Transverse colon (tissue), 3 donors: ENCODE measurements around the gene MEP1A.
"Not testable (repeated sequence)": the region's sequence is repeated elsewhere in the genome, so short reads cannot be mapped to it uniquely, and the experiment has no call there.

ENCODE experiments used
- EP300 ChIP-seq: sonication (generic); formaldehyde crosslinking; IDR thresholded peaks from one replicate; pipeline ENCODE4 v1.6.1; 2017; ENCODE audit warnings: antibody characterized with exemption, low read depth
- POLR2A ChIP-seq: fragments of 450-650 bp; IDR thresholded peaks from one replicate; pipeline ENCODE4 v1.6.1; 2016; ENCODE audit warnings: antibody characterized with exemption, mild to moderate bottlenecking, moderate library complexity
- TF ChIP-seq, protein P1 (sequence below), 5 experiments: fragments of 200-600 bp in 3 of 5; fragments of 450-650 bp in 2 of 5; sonication (generic) in 3 of 5; IDR thresholded peaks; 1 replicate in 2 of 5; 2 replicates in 3 of 5; pipeline ENCODE4 v1.5.1; 2016 to 2017; ENCODE audit warnings: antibody characterized with exemption in 5 of 5, inconsistent platforms in 3 of 5, mild to moderate bottlenecking in 2 of 5, moderate library complexity in 1 of 5

DNA sequence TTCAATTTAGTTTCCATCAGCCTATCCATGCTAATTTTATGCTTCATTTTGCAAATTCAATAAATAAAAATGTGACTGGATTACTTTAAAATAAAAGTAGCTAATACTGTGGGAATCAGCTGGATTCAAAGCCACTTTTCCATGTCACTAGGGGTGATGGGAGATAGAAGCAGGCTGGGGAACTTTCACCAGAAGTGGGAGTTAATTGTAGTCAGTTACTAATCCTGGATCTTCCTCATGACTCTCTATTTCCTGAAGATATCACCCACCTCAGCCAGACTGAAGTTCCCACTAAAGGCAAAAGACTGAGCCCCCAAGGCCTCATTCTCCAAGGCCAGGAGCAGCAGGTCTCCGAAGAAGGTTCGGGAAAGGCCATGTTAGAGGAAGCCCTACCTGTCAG is 41.8 kb downstream of the MEP1A start:
- TF ChIP-seq, protein P1, sequence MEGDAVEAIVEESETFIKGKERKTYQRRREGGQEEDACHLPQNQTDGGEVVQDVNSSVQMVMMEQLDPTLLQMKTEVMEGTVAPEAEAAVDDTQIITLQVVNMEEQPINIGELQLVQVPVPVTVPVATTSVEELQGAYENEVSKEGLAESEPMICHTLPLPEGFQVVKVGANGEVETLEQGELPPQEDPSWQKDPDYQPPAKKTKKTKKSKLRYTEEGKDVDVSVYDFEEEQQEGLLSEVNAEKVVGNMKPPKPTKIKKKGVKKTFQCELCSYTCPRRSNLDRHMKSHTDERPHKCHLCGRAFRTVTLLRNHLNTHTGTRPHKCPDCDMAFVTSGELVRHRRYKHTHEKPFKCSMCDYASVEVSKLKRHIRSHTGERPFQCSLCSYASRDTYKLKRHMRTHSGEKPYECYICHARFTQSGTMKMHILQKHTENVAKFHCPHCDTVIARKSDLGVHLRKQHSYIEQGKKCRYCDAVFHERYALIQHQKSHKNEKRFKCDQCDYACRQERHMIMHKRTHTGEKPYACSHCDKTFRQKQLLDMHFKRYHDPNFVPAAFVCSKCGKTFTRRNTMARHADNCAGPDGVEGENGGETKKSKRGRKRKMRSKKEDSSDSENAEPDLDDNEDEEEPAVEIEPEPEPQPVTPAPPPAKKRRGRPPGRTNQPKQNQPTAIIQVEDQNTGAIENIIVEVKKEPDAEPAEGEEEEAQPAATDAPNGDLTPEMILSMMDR (IDR thresholded peaks at IDR 0.05): not testable (repeated sequence)
- TF ChIP-seq POLR2A, EP300: not testable (repeated sequence)
